Measurements from ENCODE around the gene HMGN3.

The HMGN3 gene

DNA sequence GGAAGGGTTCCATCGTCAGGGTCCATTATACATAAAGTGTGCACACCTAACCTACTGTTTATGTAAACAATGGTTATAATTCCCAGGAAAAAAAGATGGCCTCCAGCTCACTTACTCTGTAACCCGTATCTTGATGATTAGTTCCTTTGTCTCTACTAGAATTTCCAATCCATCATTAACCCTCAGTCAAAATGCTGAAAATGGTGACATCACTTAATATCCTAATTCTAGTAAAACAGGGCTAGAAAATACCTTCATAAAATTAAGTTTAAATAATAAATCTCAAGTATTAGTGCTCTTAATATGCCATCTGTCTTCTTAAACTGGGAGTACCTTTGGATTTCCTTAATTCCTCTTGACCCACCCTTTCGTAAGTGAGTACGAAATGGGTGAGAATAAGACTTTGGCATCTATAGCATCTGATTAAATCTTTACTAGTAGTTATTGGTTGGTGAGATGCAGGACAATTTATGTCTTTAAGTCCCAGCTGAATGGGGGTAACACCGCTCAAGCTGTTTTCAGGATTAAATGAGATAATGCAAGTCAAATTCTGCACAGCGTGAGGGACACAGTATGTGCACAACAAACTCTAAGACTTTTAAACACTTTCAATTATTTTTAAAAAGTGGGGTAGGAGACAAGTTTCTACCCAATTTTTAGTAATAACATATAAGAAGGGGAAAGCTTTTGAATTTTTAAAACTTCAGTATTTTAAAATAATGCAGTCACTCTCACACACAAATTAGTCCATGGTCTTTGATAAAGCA, 1.6 kb downstream of the HMGN3 start:
- DNase-seq, result no peak

DNA sequence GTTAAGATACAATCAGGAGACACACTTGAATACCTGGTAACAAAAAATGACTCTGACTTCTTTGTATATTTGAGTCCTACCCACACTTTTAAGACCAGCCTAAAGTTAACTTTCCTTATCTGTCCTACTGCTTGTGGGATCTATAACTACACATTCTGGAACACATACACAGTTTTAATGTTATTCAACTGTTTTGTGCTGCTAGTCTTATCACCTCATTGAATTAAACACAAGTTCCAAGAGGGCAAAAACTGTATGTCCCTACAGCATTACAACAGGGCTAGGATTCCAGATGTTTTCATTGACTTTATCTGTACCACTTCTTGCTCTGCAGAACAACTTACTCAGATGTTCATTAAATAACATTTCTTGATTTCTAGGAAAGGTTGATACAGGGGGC, 2.8 kb downstream of the HMGN3 start:
- DNase-seq, result no peak

DNA sequence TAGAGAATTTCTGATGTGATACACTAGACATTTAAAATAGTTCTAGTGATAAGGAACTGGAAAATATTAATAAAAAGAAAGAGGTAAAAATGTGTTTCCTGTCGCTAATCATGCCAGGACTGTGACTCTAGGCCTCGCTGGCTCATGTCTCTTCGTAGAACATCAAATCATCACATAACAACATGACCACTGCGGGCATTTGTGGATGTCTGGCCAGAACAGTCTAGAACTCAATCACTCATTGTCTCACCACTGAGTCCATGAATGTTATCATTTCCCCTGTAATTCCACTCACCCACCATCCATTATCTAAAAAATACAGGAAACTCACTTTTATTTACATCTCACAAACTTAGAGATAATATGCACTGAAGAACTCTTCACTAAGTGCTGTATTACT, 3.4 kb downstream of the HMGN3 start:
- DNase-seq, result no peak

- DNase-seq, result no peak
These were observed 4.3 kb downstream of the HMGN3 start for GRCh38 chr6:79230149-79230548.

DNA sequence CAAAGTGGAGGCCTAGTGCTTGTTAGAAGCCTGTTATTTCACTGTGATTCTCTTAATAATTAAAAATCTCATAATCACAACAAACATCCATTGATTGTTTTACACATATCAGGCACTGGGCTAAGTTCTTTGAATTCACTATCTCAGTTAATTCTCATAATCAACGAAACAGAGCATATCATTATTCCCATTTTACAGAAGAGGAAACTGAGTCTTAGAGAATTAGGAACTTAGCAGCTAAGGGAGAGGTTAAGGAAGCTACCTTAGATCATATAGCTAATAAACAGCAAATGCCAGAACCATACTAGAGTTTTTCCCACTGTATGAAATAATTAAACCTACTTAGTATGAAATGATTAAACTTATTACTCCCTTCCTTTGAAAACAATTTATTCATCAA, 7.0 kb downstream of the HMGN3 start:
- DNase-seq, result no peak

GRCh38 chr6:79226660-79227059, 7.8 kb downstream of the HMGN3 start:
- no peak for DNase-seq

GRCh38 chr6:79225717-79226599, 8.5 kb downstream of the HMGN3 start:
- no peak for DNase-seq

DNA sequence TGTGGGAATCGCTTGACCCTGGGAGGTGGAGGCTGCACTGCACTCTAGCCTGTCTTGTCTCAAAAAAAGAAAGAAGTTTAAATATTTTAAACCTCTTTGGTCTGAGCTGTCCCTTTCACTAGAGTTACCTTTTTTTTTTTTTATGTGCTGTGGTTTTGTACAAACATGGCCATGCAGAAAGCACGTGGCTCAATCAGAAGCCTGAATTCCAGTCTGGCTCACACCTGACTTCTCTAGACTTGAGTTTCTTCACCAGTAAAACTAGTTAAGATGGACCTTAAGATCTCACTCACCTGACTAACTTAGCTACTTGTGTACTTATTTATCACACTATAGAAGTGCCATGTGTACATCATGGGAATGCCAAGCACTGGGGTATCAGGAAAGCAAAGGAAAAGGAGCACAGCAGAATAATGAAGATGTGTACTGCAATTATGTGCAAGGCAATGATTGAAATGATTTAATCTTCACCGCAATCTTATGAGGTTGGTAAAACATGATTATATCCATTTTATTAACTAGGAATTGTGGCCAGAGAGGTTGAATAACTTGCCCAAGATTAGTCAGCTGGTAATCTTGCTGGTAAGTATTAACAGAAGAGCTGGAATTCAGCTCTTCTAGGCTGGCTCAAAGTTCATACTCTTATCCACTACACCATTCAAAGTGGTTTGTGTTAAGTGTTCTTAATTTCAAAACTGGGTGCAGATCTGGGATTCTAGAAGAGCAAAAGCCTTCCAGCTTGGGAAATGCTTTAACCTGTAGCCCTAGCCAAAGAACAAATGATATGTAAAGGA, 10.7 kb downstream of the HMGN3 start:
- DNase-seq, result no peak

- DNase-seq, result no peak
These were observed 19.2 kb downstream of the HMGN3 start for GRCh38 chr6:79215213-79215824.

GRCh38 chr6:79212859-79213258, 21.6 kb downstream of the HMGN3 start:
- no peak for DNase-seq

- no peak for DNase-seq
These were observed 25.7 kb downstream of the HMGN3 start for GRCh38 chr6:79208816-79209215.

DNA sequence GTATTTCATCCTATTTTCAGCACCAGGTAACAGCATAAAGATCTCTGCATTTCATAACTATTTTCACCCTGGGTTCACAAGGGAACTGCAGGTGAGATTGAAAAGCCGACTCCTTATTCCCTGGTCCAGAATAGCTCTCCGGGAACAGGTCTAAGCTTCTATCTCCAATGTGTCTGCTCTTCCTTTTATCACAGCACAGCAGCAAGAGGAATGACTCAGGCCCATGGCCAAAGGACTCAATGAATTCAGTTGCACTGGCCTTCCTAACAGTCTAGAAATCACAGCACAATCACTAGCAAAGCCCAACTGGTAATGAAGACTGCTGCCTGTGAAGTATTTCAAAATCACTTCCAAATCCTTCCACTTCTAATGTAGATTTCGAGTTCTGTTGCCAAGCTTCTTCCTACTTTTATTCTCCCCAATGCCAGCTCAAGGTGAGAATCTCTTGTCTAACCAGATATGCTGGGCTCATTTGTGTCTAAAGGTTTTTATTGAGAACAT, 30.7 kb downstream of the HMGN3 start:
- DNase-seq, result no peak

DNA sequence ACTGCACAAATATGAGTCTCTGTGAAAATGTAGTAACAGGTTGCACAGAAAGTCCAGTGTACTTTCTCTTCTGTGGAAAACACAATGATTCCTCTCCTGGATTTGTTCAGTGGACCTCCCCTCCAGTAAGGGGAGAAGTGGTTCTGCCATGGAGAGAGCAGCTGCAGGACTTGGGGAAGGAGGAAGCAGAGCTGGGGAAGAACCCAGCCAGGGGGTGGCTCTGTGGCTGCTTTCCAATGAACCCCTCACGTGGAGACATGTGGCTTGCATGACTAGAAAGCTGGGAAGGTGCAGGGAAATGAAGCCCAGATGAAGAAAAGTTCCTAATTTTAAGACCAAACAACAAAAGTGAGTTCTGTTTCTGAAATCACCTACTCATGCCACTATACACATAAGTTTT, 31.9 kb downstream of the HMGN3 start:
- DNase-seq, result no peak

GRCh38 chr6:79201983-79202382, 32.5 kb downstream of the HMGN3 start:
- no peak for DNase-seq

GRCh38 chr6:79201143-79201542, 33.3 kb downstream of the HMGN3 start:
- DNase-seq, result no peak

DNA sequence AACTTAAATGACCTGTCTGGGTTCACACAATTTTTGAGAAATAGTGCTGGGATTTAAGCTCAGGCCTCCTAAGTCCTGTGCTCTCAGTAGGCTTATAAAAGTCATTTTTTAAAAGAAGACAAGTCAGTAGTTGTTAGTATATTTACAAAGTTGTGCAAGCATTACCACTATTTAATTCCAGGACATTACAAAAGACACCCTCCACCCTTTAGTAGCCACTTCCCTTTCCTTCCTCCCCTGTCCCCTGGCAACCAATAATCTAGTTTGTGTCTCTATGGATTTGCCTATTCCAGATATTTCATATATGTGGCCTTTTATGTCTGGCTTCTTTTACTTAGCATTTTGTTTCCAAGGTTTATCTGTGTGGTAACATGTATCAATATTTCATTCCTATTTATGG, 37.6 kb downstream of the HMGN3 start:
- no peak for DNase-seq

DNA sequence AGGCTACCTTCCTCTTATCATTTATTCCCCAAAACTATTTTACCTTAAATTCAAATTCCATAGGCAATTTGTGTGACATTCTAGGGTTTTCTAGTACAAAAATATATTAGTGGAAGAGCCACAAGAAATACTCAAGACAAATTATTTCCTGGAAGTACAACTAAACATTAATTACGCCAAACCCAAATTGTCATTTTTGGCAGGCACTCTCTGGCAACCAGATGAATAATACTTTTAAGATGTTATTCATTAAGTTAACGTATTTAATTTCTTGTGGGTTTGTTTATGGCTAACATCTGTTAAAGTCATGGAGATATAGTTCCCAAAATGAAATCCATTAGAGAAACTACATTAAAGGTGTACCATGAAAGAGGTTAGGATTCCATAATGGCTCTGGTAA, 40.5 kb downstream of the HMGN3 start:
- no peak for DNase-seq

GRCh38 chr6:79189760-79190350, 44.6 kb downstream of the HMGN3 start:
- DNase-seq, result no peak

DNA sequence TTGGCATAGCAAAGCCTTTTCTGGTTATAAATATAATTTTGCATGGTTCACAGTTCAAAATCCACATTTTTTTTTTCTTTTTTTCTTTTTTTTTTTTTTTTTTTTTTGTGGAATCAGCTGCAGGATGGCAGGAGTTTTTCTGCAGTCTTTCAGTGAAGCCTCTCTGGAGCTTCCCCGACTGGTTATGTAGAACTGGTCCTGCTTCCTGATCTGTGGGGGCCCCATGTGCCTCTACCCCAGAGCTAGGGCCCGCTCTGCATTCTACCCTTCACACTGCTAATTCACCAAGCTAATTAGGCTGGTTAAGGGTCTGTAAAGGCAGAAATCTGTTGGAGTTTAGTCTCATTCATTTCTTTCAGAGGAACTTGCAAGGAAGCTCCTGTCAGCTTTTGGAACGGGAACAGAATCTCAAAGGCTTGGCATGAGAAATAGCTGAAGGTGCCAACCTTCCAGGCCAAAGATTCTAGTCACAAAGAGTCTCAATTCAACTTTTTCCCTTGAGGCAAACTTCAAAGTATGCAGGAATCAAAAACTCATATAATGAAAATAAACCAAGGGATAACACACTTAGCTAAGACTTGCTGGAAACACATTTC, 45.5 kb downstream of the HMGN3 start:
- peak in 18 of 56 donors; percentile 0 to 29 (median 6) for DNase-seq

GRCh38 chr6:79188107-79188506, 46.4 kb downstream of the HMGN3 start:
- no peak for DNase-seq

Measured in amygdala (tissue), 56 donors.